Fibroblast of mammary gland (primary cell): ENCODE measurements around the gene ACTRT2.

Experiments
- DNase-seq: peaks from one replicate; pipeline ENCODE4 v3.0.0-alpha.2; 2010; ENCODE audit warnings: low read depth
- H3K4me3 ChIP-seq: 2 replicates; pipeline ENCODE4 v1.5.1; 2011; ENCODE audit warnings: low read depth, mild to moderate bottlenecking, low read length, moderate library complexity; ENCODE audit not compliant: control insufficient read depth
- TF ChIP-seq, protein P1 (sequence below): conservative IDR thresholded peaks from 2 replicates; pipeline ENCODE4 v1.5.1; 2011; ENCODE audit warnings: low read depth, low read length, inconsistent platforms; ENCODE audit not compliant: control insufficient read depth, insufficient read depth

Gene ACTRT2

DNA sequence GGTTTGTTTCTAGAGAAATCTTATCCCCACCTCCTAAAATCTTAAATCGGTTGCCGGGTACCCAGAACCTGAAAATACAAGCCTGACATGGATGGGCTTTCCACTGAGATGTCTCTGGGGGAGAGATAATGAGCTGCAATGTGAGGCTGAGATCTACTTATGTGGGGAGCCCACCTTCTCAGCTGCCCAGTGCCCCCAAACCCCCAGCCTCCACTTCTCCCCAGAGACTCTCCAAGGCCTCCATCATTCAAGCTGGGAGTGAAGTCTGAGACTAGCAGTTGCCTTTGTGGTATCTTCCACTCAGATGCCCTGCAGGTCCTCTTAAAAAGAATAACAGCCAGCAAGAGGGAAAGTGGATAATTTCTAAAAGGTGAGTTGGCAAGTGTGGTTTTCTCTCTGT is 11.7 kb upstream of the ACTRT2 start:
- TF ChIP-seq, protein P1, sequence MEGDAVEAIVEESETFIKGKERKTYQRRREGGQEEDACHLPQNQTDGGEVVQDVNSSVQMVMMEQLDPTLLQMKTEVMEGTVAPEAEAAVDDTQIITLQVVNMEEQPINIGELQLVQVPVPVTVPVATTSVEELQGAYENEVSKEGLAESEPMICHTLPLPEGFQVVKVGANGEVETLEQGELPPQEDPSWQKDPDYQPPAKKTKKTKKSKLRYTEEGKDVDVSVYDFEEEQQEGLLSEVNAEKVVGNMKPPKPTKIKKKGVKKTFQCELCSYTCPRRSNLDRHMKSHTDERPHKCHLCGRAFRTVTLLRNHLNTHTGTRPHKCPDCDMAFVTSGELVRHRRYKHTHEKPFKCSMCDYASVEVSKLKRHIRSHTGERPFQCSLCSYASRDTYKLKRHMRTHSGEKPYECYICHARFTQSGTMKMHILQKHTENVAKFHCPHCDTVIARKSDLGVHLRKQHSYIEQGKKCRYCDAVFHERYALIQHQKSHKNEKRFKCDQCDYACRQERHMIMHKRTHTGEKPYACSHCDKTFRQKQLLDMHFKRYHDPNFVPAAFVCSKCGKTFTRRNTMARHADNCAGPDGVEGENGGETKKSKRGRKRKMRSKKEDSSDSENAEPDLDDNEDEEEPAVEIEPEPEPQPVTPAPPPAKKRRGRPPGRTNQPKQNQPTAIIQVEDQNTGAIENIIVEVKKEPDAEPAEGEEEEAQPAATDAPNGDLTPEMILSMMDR = no peak
- H3K4me3 ChIP-seq = no peak overlapping the region
- DNase-seq = no peak

DNA sequence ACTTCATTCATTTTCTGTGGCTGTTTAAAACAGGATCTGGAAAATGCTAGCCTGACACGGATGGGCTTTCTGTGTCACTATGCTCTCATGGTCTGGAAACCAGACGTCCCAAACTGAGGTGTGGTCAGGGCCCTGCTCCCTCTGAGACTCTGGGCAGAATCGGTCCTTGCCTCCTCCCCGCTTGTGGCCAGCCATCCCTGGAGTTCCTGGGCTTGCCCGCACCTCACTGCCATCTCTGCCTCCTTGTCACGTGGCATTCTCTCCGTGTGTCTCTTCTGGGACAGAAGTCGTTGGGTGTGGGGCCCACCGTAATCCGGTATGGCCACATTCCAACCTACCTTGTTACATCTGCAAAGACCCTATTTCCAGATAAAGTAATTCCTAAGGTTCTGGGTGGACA is 10.1 kb upstream of the ACTRT2 start:
- TF ChIP-seq, protein P1 = no peak
- no peak overlapping the region for H3K4me3 ChIP-seq
- no peak for DNase-seq

DNA sequence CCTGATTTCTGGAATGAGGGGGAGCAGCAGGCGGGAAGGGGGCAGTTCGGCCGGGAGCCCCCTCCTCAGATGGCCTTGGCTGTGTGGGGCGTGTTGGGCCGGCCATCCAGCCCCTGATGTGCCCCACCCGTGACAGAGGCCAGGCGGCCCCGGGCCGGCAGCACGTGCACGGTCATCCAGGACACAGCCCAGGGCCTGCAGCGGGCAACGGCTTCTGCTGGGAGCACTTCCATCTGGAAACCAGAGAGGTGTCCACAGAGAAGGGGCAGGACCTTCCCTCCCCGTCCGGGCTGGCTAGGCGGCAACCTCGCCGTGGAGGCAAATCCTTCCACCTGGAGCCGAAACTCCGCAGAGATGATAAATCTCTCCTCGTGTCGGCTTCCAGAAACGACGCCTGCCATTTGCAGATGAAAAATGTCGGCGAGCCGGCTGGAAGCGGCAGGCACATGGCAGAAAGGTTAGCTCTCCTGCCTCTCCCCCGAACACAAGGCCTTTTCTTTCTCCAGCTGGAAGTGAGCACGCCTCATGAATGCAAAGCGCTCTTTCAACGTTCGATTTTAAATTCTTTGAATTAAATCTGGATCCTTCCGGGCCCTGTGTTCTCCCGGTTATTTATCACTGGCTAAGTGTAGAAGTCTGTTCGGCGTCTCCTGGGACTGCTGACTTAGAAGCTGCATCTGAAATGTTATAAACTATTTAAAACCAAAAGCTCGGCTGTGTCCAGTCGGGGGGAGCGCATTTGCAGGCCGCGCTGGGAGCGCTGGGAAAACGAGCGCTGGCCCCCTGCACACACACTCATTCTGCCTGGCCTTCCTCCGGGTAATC is 9.4 kb upstream of the ACTRT2 start:
- H3K4me3 ChIP-seq = no peak overlapping the region
- TF ChIP-seq, protein P1 = no peak
- no peak for DNase-seq

DNA sequence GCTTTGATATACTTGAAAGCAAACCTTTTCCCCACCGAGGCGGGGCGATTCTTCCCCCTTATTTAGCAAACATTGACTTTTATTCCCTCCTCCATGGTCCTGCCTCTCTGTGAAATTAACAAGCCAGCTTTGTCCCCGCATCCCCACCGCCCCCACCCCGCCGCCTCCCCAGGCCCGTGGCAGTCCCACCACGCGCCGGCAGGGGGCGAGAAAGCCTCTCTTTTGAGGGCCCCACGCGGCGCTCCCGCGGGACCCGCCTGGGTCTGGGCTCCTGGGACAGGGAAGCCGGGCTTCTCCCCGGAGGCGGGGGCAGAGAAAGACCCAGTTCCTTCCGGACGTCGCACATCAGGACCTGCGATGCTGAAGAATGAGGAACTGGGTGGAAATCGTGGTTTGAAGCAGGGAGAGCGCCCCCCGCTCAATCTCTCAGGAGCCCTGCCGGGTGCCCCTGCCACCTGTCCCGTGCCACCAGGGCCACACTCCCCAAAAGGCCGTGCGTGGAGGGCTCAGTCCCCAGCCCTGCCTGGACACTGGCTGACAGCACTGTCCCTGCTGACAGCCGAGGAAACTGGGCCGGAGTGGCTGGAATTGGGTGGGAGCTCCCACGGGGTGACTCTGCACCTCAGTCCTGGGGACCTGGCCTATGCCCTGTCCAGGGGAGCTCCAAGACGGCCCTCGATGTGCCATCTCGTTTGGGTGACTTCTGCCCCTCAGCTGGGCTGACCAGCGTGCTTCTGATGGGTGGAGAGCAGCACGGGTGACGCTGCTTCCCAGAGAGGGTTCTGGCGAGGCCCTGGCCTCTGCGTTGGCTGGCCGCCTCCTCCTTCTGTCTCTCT is 8.6 kb upstream of the ACTRT2 start:
- no peak overlapping the region for H3K4me3 ChIP-seq
- TF ChIP-seq, protein P1 = no peak
- no peak for DNase-seq

DNA sequence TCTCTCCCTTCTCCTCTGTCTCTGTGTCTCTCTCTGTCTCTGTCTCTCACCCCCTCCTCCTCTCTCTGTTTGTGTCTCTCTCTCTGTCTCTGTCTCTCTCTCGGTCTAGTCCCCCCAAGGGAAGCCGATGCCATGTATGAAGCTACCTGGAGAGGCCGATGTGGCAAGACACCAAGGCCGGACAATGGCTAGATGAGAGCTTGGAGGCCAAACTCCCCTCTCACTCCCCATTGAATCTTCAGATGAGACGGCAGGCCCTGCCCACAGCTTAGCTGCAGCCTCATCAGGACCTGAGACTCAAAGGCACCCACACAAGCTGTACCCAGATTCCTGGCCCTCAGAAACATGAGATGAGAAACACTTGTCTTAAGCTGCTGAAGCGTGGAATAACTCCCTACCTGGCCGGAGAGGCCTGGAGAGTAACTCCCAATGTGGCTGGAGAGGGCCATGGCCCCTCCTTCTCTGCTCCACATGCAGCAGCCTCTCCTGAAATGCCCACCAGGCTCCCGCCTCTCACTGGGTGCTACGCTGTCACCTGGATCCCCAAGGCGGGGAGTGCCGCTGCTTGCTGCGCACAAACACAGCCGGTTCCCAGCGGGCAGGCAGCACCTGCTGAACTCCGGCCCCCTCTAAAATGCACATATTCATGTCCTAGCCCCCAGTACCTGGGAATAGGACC is 7.8 kb upstream of the ACTRT2 start:
- TF ChIP-seq, protein P1 = no peak
- no peak overlapping the region for H3K4me3 ChIP-seq
- no peak for DNase-seq

DNA sequence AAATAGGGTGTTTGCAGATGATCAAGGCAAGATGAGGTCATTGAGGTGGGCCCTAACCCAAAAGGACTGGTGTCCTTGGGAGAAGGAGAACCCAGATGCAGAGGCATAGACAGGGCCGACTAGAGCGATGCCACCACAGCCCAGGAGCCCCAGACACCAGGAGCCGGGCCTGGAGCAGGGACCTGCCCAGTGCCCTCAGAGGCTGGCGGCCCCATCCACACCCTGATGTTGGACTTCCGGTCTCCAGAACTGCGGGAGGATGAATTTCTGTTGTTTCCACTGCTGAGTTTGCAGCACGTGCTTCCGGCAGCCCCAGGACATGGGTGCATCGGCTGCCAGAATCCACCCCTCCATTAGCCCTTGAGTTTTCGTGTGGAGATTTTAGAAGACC is 7.2 kb upstream of the ACTRT2 start:
- no peak overlapping the region for H3K4me3 ChIP-seq
- no peak for DNase-seq
- TF ChIP-seq, protein P1 = no peak
